NCI-H2227 (cell line): ENCODE data around the gene TFRC.
"Not testable (repeated sequence)": the region's sequence is repeated elsewhere in the genome, so short reads cannot be mapped to it uniquely, and the experiment has no call there.

Experiments
- DNase-seq: peaks from one replicate; lab custom pipeline; 2025; ENCODE audit not compliant: unreplicated experiment; lab: John Stamatoyannopoulos, UW

Gene TFRC

GRCh38 chr3:196007744-196008335, 74.0 kb downstream of the TFRC start:
- DNase-seq, result no peak

DNA sequence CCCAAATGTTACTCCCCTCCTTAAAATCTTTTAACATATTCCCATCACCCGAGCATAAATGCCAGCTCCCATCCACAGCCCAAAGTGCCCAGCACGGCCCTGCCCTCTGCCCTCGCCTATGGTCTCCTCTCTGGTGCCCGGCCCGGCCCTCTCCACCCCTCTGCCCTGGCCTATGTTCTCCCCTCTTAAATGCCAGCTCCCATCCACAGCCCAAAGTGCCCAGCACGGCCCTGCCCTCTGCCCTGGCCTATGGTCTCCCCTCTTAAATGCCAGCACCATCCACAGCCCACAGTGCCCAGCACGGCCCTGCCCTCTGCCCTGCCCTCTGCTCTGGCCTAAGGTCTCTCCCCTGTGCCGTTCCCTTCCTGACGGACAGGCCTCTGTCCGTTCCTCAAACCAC, 76.6 kb downstream of the TFRC start:
- DNase-seq, result not testable (repeated sequence)

- DNase-seq, result not testable (repeated sequence)
These were observed 77.4 kb downstream of the TFRC start for GRCh38 chr3:196004359-196005052.

GRCh38 chr3:196003611-196004010, 78.3 kb downstream of the TFRC start:
- no peak for DNase-seq

DNA sequence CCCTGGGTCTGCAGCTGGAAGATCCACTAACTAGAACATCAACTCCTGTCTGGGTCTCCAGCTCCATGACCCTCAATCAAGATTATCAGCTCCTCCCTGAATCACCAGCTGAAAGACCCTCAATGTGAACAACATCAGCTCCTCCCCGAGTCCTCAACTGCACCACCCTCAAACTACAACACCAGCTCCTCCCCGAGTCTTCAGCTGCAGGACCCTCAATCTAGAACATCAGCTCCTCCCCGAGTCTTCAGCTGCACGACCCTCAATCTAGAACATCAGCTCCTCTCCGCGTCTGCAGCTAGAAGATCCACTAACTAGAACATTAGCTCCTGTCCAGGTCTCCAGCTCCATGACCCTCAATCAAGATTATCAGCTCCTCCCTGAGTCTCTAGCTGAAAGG, 79.2 kb downstream of the TFRC start:
- DNase-seq, result not testable (repeated sequence)

GRCh38 chr3:196001240-196001639, 80.7 kb downstream of the TFRC start:
- DNase-seq, result not testable (repeated sequence)

DNA sequence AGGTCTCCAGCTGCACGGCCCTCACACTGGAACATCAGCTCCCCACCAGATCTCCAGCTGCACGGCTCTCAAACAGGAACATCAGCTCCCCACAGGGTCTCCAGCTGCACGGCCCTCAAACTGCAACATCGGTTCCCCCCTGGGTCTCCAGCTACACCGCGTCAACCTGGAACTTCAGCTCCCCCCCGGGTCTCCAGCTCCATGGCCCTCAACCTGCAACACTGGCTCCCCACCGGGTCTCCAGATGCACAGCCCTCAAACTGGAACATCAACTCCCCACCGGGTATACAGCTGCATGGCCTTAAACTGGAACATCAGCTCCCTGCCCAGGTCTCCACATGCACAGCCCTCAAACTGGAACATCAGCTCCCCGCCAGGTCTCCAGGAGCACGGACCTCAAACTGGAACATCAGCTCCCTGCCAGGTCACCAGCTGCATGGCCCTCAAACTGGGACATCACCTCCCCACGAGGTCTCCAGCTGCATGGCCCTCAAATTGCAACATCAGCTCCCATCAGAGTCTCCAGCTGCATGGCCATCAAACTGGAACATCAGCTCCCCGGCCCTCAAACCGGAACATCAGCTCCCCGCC, 81.4 kb downstream of the TFRC start:
- DNase-seq, result not testable (repeated sequence)

DNA sequence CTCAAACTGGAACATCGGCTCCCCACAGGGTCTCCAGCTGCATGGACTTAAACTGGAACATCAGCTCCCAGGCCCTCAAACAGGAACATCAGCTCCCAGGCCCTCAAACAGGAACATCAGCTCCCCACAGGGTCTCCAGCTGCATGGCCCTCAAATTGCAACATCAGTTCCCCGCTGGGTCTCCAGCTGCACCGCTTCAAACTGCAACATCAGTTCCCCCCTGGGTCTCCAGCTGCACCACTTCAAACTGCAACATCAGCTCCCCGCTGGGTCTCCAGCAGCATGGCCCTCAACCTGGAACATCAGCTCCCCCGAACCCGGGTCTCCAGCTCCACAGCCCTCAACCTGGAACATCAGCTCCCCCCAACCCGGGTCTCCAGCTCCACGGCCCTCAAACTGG, 82.0 kb downstream of the TFRC start:
- DNase-seq, result no peak
